Measurements from ENCODE around the gene GSK3A. TPM values are rescaled to one million over a fixed set of nuclear protein-coding genes. Genes with fewer than 3 reads are reported as not detected.

The GSK3A gene
- total and polyA plus RNA-seq, 2 experiments from 2014 or later: 17.7 to 40.7 TPM

GRCh38 chr19:42282819-42283187, 40.4 kb upstream of the GSK3A start:
- no peak for ATAC-seq
- Histone ChIP-seq H3K27ac (ENCODE audit: low read depth) (no peak overlapping the region), H4K20me1 (replicated peaks; ENCODE audit: insufficient read depth) (no peaks in the 10 kb centered on the region; the same call in 1 of the 2 replicates), H3K27me3 (ENCODE audit: insufficient read depth) (no peaks in the 10 kb centered on the region), H3K4me3 (peak overlapping the region; percentile 96), H3F3A (replicated peaks; ENCODE audit: low read depth) (peaks cover 23% of the 10 kb centered on the region), H3K9me2 (ENCODE audit: insufficient read depth) (no peaks in the 10 kb centered on the region), H3K4me2 (peak overlapping the region; percentile 82), H3K79me2 (replicated peaks; ENCODE audit: insufficient read depth) (peaks cover 20% of the 10 kb centered on the region), H3K36me3 (ENCODE audit: insufficient read depth) (0 out of 2 replicates have a peak, but pooled peaks cover 4% of the 10 kb centered on the region), H3K4me1 (ENCODE audit: insufficient read depth) (peaks cover 32% of the 10 kb centered on the region), H2AFZ (no peak overlapping the region)
- H3K9me3 Mint-ChIP-seq: no peaks in the 10 kb centered on the region
- no peak for DNase-seq (ENCODE audit: low spot score)
- peaks cover 24% of the 10 kb centered on the region for H3K27me3 Mint-ChIP-seq (ENCODE audit: insufficient read depth, low read depth, poor library complexity)
- no peak overlapping the region for H3K27ac Mint-ChIP-seq
- peaks cover 43% of the 10 kb centered on the region for H3K4me1 Mint-ChIP-seq
- peaks cover 6% of the 10 kb centered on the region for H3K36me3 Mint-ChIP-seq (ENCODE audit: low read depth)
- TF ChIP-seq ZNF462 (CRISPR knock-in tag; IDR thresholded peaks at IDR 0.05) (no peak), JUNB (IDR thresholded peaks at IDR 0.05; ENCODE audit: unreplicated experiment) (no peak), POLR2AphosphoS5 (IDR thresholded peaks at IDR 0.05; ENCODE audit: low read depth) (no peak), EZH2phosphoT487 (IDR thresholded peaks at IDR 0.05; ENCODE audit: unreplicated experiment) (no peak), ZNF114 (CRISPR knock-in tag; IDR thresholded peaks at IDR 0.05) (no peak), NANOG (IDR thresholded peaks at IDR 0.05; ENCODE audit: borderline replicate concordance) (no peak), ETS1 (IDR thresholded peaks at IDR 0.05) (no peak), REST (IDR thresholded peaks at IDR 0.05; ENCODE audit: unreplicated experiment) (no peak), EZH2 (IDR thresholded peaks at IDR 0.05; ENCODE audit: low read depth, unreplicated experiment) (no peak), STAT1 (IDR thresholded peaks at IDR 0.05; ENCODE audit: unreplicated experiment) (no peak), CREB1 (CRISPR knock-in tag; IDR thresholded peaks at IDR 0.05; ENCODE audit: low read depth) (no peak), ZNF331 (CRISPR knock-in tag; IDR thresholded peaks at IDR 0.05; ENCODE audit: low read depth) (no peak), CTCF (conservative IDR thresholded peaks at IDR 0.05; ENCODE audit: low read depth in 2 of 2) (no peak)
- H3K4me3 Mint-ChIP-seq: peak overlapping the region; percentile 69; the same call in 1 of the 3 replicates
